Cardiac fibroblast (primary cell): ENCODE measurements around the gene LAMB4.

Source experiments
- DNase-seq, 2 donors: peaks; one replicate each; pipeline versions ENCODE4 v3.0.0 to v3.0.0-alpha.2; 2010; ENCODE audit warnings: low read depth in 2 of 2
- H3K4me3 ChIP-seq, 2 donors: replicated peaks in 1 of 2; 1 replicate in 1 of 2; 2 replicates in 1 of 2; pipeline ENCODE4 v1.5.1; 2011; ENCODE audit warnings: low read depth in 2 of 2, low read length in 2 of 2, mild to moderate bottlenecking in 2 of 2, moderate library complexity in 1 of 2
- TF ChIP-seq, protein P1 (sequence below): IDR thresholded peaks from one replicate; pipeline ENCODE4 v1.5.1; 2011; ENCODE audit warnings: low read depth, mild to moderate bottlenecking, low read length, inconsistent platforms

The LAMB4 gene

GRCh38 chr7:108020585-108020984 is 109.6 kb downstream of the LAMB4 start:
- TF ChIP-seq, protein P1, sequence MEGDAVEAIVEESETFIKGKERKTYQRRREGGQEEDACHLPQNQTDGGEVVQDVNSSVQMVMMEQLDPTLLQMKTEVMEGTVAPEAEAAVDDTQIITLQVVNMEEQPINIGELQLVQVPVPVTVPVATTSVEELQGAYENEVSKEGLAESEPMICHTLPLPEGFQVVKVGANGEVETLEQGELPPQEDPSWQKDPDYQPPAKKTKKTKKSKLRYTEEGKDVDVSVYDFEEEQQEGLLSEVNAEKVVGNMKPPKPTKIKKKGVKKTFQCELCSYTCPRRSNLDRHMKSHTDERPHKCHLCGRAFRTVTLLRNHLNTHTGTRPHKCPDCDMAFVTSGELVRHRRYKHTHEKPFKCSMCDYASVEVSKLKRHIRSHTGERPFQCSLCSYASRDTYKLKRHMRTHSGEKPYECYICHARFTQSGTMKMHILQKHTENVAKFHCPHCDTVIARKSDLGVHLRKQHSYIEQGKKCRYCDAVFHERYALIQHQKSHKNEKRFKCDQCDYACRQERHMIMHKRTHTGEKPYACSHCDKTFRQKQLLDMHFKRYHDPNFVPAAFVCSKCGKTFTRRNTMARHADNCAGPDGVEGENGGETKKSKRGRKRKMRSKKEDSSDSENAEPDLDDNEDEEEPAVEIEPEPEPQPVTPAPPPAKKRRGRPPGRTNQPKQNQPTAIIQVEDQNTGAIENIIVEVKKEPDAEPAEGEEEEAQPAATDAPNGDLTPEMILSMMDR, result no peak
- no peak overlapping the region for H3K4me3 ChIP-seq
- DNase-seq, result no peak

- no peak for DNase-seq
- no peak overlapping the region for H3K4me3 ChIP-seq
- TF ChIP-seq, protein P1, result no peak
Observed at GRCh38 chr7:108018668-108019067, 111.5 kb downstream of the LAMB4 start.

DNA sequence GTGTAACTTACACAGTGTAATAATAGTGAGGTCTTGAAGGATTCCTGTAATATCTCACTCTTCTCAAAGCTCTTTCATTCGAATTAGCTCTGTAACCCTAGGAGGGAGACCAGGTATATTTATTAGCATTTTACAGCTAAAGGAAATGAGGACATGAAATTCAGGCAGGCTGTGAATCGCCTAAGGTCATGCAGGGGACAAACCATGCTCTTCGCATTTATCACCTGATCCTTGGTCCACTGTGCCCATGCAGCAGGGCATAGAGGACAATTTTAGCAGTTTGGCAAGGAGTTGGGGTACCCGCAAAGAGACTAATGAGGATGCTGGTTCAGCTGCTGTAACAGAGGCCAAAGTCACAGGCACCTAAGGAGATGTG is 112.4 kb downstream of the LAMB4 start:
- no peak for DNase-seq
- TF ChIP-seq, protein P1, result no peak
- no peak overlapping the region for H3K4me3 ChIP-seq

- TF ChIP-seq, protein P1, result peak; percentile 57
- DNase-seq, result peak; percentile 57 to 74
- no peak overlapping the region for H3K4me3 ChIP-seq
Observed at GRCh38 chr7:108016841-108017775, 113.1 kb downstream of the LAMB4 start.

DNA sequence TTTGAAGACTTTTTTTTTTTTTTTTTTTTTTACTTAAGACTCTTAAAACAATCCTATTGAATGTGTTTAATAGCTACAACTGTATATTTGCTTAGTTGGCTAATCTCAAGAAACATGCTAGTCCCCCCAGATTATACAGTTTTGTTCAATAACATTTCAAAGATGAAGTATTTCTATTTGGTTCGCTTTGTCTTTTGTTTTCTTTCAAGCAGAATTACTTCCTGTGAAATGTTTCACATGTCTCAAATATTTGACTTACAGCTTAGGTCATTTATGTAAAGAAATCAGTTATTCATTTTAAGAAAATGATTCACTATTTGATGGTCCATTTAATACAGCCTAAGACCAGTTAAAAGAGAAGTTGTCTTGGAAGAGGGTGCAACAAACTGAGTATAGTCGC is 114.4 kb downstream of the LAMB4 start:
- peak in 1 of 2 donors; percentile 61 for DNase-seq
- no peak overlapping the region for H3K4me3 ChIP-seq

DNA sequence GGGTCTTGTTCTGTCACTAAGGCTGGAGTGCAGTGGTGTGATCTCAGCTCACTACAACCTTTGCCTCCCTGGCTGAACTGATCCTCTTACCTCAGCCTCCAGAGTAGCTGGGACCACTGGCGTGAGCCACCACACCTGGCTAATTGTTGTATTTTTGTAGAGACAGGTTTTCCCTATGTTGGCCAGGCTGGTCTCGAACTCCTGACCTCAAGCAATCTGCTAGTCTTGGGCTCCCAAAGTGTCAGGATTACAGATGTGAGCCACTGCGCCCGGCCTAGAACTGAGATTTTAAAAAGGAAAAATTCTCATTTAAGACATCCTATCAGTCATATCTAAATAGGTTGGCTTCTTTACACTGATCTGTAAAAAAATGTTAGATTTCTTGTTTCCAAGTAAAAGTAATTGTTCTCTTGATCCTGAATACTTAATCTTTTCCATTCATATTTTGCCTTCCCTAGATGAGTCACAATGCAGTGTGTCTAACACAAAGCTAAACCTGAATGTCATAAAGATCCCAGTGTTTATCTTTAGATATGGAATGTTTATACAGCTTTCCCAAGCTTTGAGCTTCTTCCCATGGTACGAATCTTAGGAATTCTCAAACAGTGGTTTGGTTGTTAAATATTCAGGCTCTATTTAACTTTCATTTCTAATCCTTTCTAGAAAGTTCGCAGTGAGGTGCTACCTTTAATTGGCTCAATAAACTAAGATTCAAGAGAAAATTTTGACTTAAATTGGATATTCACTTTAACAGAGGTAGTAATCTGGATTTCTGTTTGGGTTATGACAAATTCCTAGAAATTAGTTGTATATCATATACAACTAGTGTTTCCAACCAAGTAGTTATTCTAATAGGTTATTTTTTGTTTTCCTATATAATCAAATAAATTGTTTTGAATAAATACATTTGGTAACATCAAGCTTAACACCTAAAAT is 115.1 kb downstream of the LAMB4 start:
- no peak overlapping the region for H3K4me3 ChIP-seq
- TF ChIP-seq, protein P1, result no peak
- peak; percentile 54 to 69 for DNase-seq

More for the DNA sequence above, 114.4 kb downstream of the LAMB4 start:
- TF ChIP-seq, protein P1, result no peak
